ENCODE results near the gene ADAMTS8.

ADAMTS8 gene

GRCh38 chr11:130370845-130371590 is 57.4 kb downstream of the ADAMTS8 start:
- H3K9ac ChIP-seq (ENCODE audit: insufficient read length), result no peak overlapping the region
- no peak for DNase-seq (ENCODE audit: low read depth, low spot score)
- no peak overlapping the region for H3K4me3 ChIP-seq
- TF ChIP-seq EZH2 (IDR thresholded peaks at IDR 0.05) (no peak), POLR2AphosphoS5 (IDR thresholded peaks at IDR 0.05; ENCODE audit: borderline replicate concordance, low read depth, low read length) (no peak), FOXP2 (optimal IDR thresholded peaks at IDR 0.05; ENCODE audit: control extremely low read depth, extremely low read length, insufficient read depth) (no peak)
- H3K27ac ChIP-seq, result no peak overlapping the region
- no peaks in the 10 kb centered on the region for H3K36me3 ChIP-seq (ENCODE audit: insufficient read depth, low read length)
- H3K9me3 ChIP-seq (ENCODE audit: low read depth, low read length), result no peaks in the 10 kb centered on the region

- Histone ChIP-seq H3K9ac (ENCODE audit: insufficient read length) (no peak overlapping the region), H3K27ac (no peak overlapping the region), H3K36me3 (ENCODE audit: insufficient read depth, low read length) (no peaks in the 10 kb centered on the region), H3K4me3 (no peak overlapping the region), H3K9me3 (ENCODE audit: low read depth, low read length) (no peaks in the 10 kb centered on the region)
- TF ChIP-seq EZH2 (IDR thresholded peaks at IDR 0.05), result no peak
- TF ChIP-seq FOXP2 (optimal IDR thresholded peaks at IDR 0.05; ENCODE audit: control extremely low read depth, extremely low read length, insufficient read depth), result no peak
- no peak for TF ChIP-seq POLR2AphosphoS5 (IDR thresholded peaks at IDR 0.05; ENCODE audit: borderline replicate concordance, low read depth, low read length)
- DNase-seq (ENCODE audit: low read depth, low spot score), result no peak
Measured at GRCh38 chr11:130369713-130370112, 58.7 kb downstream of the ADAMTS8 start.

GRCh38 chr11:130369141-130369691 is 59.2 kb downstream of the ADAMTS8 start:
- DNase-seq (ENCODE audit: low read depth, low spot score), result no peak
- no peaks in the 10 kb centered on the region for H3K36me3 ChIP-seq (ENCODE audit: insufficient read depth, low read length)
- no peak overlapping the region for H3K9ac ChIP-seq (ENCODE audit: insufficient read length)
- H3K9me3 ChIP-seq (ENCODE audit: low read depth, low read length), result no peaks in the 10 kb centered on the region
- TF ChIP-seq FOXP2 (optimal IDR thresholded peaks at IDR 0.05; ENCODE audit: control extremely low read depth, extremely low read length, insufficient read depth), result no peak
- TF ChIP-seq EZH2 (IDR thresholded peaks at IDR 0.05), result no peak
- TF ChIP-seq POLR2AphosphoS5 (IDR thresholded peaks at IDR 0.05; ENCODE audit: borderline replicate concordance, low read depth, low read length), result no peak
- no peak overlapping the region for H3K4me3 ChIP-seq
- no peak overlapping the region for H3K27ac ChIP-seq

- no peak overlapping the region for H3K27ac ChIP-seq
- no peaks in the 10 kb centered on the region; the same call in 1 of the 2 replicates for H3K9me3 ChIP-seq (ENCODE audit: low read depth, low read length)
- no peak overlapping the region for H3K4me3 ChIP-seq
- H3K36me3 ChIP-seq (ENCODE audit: insufficient read depth, low read length), result no peaks in the 10 kb centered on the region
- no peak for TF ChIP-seq EZH2 (IDR thresholded peaks at IDR 0.05)
- TF ChIP-seq POLR2AphosphoS5 (IDR thresholded peaks at IDR 0.05; ENCODE audit: borderline replicate concordance, low read depth, low read length), result no peak
- no peak for TF ChIP-seq FOXP2 (optimal IDR thresholded peaks at IDR 0.05; ENCODE audit: control extremely low read depth, extremely low read length, insufficient read depth)
- DNase-seq (ENCODE audit: low read depth, low spot score), result no peak
- no peak overlapping the region for H3K9ac ChIP-seq (ENCODE audit: insufficient read length)
Measured at GRCh38 chr11:130359419-130359818, 69.0 kb downstream of the ADAMTS8 start.

GRCh38 chr11:130358398-130358797 is 70.0 kb downstream of the ADAMTS8 start:
- Histone ChIP-seq H3K27ac (no peak overlapping the region), H3K4me3 (no peak overlapping the region), H3K36me3 (ENCODE audit: insufficient read depth, low read length) (no peaks in the 10 kb centered on the region), H3K9me3 (ENCODE audit: low read depth, low read length) (no peaks in the 10 kb centered on the region; the same call in 1 of the 2 replicates), H3K9ac (ENCODE audit: insufficient read length) (no peak overlapping the region)
- TF ChIP-seq POLR2AphosphoS5 (IDR thresholded peaks at IDR 0.05; ENCODE audit: borderline replicate concordance, low read depth, low read length) (no peak), FOXP2 (optimal IDR thresholded peaks at IDR 0.05; ENCODE audit: control extremely low read depth, extremely low read length, insufficient read depth) (no peak), EZH2 (IDR thresholded peaks at IDR 0.05) (no peak)
- no peak for DNase-seq (ENCODE audit: low read depth, low spot score)
